HG03103 (cell line): ENCODE measurements around the gene RNF187.

Source experiments
- ATAC-seq: cut with Tn5 transposase; IDR thresholded peaks from one replicate; pipeline ENCODE4 v1.9.1; 2021; ENCODE audit warnings: low read depth; ENCODE audit not compliant: unreplicated experiment

RNF187 gene

DNA sequence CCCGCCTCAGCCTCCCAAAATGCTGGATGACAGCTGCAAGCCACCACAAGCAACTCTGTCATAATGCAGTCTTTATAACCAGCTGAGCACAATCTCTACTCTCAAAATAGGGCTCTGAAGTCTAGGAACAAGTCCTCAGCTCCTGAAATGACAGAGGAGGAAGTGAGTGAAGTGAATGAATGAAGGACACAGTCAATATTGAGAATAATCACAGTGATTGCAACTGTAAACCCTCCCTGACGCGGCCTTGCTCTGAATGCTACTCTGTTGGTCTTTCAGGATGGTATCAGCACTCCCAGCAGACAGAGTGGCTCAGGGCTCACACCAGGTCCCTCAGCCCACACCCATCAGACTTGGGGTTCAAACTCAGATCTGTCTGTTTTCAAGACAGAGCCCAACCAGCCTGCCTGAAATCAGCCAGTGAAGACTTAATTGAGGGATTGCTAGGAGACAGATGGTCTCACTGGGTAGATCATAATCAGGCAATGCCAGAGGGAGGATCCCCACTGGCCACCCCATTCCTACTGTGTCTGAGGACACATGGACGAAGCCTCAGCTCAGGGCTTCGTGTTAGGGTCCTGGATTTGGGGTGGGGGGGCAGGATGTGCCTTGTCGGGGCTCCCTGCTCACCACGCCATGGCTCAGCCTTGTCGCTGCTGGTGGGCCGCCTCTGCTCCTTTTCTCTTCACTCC is 20.9 kb downstream of the RNF187 start:
- ATAC-seq = no peak

DNA sequence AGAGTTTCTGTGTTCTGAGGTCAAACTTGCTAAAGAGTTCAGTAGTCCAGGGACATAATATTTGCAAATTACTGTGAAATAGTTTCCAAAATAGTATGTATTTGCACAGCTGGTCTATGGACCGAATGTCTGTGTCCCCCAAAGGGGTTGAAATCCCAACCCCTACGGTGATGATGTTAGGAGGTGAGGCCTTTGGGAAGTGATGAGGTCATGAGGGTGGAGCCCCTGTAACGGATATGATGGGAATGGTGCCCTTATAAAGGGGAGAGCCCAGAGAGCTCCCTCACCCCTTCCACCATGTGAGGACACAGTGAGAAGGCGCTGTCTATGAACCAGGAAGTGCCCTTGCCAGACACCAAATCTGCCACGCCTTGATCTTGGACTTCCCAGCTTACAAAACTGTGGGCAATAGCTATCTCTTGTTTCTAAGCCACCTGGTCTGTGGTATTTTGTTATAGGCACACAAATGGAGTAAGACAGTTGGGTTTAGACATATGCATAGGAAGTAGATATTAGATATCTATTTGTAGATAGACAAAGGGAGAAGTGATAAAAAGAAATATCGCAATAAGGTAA is 21.7 kb downstream of the RNF187 start:
- ATAC-seq = no peak

DNA sequence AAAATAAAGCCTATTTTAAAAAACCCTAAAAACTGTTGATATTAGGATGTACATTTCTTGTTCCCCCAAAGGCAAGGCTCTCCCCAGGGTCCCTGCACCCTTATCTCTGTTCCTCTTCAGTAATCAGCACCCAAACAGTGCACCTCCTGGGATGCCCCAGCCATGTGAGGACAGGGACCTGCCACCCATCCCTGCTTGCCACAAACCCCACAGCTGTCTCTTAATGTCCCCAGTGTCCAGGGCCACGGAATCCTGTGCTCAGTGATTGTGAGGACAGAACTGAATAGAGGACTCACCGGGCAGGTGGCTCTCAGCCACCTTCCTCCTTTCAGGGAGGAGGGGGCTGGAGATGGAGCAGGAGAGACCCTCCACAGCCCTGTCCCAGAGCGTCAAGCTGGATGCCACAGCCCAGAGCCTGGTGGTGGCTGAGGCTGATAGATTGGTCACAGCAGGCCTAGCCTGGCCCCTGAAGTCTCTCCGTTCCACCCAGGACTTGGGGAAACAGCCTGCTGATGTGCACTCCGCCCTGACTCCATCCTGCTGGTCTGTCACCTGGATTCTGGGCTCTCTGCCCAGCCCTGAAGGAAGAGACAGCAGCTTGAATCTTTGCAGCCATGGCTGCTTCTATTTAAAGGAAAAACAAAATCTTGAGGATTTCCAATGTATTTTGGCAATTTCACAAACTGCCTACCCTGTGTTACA is 23.1 kb downstream of the RNF187 start:
- no peak for ATAC-seq

DNA sequence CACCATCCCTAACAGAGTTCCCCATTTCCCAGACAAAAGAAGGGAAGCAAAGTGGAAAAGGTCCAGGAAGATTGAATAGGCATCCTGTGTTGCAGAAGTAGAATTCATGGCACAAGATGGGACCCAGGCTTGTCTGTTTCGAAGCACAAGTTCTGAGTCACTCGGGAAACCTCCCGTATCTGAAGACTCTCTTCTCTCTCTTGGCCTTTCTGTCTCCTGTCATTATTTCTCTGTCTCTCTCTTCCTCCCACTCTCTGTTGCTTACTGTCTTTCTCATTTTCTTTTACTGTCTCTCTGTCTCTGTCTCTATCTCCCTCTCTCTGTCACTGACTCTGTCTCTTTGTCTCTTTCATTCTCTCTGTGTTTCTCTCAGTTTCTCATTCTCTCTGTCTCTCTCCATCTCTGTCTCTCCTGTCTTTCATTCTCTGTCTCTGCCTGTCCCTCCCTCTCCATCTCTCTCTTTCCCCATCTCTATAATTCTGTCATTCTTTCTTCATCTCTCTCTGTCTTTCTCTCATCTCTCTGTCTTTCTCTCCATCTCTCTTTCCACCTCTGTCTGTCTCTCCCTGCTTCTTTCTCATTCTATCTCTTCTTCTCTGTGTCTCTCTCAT is 23.7 kb downstream of the RNF187 start:
- no peak for ATAC-seq

DNA sequence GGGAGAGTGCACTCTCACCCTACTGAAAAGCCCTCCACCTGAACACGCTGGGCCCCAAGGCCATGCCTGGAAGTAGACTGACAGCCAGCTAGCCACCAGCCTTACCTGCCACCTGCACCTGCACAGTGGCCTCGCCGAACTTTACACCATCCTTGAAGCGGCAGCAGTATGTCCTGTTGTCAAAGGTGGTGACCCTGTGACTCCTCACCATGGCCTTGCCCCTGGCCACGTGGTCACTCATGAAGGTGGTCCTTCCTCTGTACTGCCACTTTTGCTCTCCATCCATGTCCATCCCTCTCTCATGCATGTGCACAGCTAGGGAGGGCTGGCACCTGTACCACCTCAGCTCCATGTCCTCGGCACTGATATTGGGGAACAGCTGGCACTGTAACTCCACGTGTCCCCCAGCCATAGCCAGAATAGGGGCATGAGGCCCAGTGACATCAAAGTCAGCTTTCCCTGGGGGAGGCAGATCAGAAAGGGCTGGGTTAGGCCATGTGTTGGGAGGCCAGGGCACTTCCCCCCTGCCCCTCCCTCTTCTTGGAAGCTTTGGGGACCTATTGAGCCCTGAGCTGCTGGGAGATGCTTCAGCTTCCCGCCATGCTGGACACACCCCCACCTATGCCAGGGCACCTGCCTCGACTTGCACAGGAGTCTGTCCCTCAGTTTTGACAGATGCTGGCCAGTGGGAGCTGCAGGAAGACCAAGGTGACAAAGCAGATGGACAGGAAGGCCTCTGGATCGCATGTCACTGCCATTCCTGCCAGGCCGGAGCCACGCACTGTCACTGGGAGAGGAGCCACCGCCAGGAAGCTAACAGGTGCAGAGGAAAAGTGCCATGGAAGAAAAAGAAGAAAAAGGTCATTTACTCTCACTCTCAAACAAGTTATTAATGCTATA is 24.6 kb downstream of the RNF187 start:
- ATAC-seq = no peak

DNA sequence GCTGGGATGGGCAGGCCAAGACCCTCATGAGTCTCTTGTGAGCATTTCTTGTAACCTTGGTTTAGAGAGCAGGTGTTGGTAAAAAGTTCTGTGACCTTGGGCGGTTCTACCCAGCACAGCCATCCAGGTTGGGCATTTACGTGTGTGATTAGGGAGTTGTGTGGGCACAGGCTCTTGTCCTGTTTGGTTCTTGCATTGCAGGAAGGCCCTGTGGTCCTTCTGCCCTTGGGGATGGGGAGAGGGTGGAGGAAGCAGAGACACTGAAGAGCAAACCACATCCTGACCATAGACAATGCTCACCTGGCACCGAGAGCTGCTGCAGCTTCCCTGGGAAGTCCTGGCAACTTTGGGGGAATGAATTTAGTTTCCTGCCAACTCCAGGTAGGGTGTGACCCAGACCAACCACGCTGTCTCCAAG is 25.6 kb downstream of the RNF187 start:
- no peak for ATAC-seq

DNA sequence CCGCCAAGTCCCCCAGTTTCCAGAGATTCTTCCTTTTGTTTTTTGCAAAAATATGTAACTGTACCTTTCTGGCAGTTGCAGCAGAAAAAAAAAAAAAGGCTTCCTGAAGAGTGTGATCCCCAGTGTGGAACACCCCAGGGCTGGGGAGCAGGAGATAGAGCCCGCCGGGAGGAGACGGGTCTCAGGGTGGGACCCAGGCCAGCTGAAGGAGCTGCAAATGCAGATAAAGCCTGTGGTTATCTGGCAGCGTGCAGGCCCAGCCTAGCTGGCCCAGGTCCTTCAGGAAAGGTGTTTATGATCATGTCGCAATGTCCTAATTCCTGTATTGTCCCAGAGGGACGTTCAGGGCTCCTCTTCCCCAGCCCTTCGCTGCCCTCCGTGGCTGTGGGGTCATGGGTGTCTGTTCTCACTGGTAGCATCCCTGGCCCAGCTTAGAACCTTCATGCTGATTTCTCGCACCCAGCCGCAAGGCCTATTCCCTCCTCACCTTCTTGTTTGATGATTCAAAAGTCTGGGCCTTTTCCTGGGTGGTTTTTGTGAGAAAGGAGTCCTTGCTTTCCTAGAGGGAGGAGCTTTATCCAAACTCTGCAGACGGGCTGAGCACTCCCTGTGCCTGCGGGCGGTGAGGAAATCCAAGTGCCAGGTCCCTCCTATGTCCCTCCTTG is 26.2 kb downstream of the RNF187 start:
- no peak for ATAC-seq

DNA sequence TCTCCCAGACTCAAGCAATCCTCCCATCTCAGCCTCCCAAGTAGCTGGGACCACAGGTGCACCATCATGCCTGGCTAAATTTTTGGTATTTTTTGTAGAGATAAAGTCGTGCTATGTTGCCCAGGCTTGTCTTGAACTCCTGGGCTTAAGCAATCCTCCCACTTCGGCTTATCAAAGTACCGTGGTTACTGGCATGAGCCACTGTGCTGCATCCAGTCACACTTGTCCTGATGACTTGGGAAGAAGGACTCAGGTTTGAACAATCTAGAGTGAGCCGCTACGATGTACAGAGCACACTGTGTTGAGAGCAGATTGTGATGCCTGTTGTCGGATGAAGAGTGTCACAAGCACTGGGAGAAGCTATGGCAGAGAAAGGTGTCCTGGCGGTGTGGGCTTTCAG is 27.2 kb downstream of the RNF187 start:
- ATAC-seq = no peak

DNA sequence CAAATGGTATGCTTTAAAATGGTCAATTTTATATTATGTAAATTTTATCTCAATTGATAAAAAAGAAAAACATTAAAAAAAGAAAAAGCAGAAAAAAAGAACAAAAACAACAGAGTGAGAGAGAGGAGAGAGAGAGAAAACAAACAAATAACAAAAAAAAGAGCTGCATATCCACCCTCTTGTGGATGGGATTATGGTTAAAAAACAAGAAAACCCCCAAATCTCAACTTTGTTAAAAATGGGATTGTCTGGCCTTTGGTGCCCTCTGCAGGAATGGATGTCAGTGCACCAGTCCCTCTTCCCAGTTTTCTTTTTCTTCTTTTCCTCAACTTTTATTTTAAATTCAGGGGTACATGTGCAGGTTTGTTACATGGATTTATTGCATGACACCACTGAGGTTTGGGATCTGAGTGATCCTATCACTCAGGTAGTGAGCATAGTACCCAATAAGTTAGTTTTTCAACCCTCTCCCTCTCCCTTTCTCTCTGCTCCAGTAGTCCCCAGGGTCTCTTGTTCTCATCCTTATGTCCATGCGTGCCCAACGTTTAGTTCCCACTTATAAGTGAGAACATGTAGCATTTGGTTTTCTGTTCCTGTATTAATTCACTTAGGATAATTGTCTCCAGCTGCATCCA is 28.1 kb downstream of the RNF187 start:
- no peak for ATAC-seq

DNA sequence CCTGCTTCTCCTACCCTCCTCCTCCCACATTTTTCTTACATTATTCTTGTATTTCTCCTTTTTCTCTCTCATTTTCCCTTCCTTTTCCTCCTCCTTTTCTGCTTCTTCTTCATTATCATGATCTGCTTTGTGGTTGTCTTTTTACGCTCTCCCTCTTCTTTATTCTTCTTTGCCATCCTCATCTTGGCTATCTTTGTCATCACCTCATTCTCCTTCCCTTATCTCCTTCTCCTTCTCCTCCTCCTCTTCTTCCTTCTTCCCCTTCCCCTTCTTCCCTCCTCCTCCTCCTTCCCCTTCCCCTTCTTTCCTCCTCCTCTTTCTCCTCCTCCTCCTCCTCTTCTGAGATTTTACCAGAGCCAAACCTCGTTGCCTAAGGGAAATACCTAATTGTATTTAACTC is 30.5 kb downstream of the RNF187 start:
- no peak for ATAC-seq

DNA sequence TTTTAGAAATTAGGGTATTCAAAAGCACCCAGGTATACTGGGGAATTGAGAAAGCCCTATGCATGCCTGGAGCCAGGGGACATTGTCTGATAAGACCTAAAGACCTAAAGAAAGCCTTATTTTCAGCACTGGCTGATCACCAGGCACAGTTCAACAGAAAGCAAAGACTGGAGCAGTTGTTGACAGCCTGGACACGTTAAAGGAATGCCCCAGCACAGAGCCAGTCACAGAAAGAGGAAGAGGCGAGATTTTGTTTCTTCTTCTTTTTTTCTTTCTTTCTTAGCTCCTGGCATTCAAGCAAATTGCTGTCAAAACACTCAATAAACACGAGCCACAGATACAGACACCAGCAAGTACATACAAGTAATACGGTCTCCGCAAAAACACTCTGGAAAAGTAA is 40.4 kb downstream of the RNF187 start:
- ATAC-seq = no peak

DNA sequence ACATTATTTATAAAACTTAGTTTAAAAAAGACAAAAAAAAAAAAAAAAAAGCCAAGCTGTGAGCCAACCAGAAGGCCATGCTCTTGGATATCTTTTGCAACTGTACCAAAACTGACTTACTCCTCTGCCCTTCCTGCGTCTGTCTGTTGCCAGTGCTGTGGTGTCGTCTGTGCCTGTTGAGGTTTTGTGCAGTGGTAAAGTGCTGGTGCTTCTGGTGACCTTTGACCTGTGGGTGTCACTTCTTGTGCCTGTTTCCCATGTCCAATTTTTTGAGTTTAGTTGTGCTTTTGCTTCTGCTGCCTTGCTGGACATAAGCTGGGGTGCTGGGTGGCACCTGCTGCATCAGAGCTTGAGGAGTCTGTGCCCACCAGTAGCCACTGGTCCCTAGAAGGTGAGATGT is 41.4 kb downstream of the RNF187 start:
- no peak for ATAC-seq

DNA sequence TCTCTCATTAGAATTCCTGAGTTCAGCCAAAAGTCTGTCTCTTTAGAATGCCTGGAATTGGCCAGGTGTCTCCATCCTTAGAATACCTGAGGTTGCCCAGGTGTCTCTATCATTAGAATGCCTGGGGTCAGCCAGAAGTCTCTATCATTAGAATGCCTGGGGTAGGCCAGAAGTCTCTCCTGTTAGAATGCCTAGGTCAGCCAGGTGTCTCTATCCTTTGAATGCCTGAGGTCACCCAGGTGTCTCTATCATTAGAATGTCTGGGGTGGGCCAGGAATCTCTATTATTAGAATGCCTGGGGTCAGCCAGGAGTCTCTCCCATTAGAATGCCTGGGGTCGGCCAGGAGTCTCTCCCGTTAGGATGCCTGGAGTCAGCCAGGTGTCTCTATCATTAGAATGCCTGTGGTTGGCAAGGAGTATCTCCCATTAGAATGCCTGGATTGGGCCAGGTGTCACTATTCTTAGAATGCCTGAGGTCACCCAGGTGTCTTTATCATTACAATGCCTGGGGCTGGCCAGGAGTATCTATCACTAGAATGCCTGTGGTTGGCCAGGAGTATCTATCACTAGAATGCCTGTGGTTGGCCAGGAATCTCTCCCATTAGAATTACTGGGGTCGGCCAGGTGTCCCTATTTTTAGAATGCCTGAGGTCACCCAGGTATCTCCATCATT is 43.0 kb downstream of the RNF187 start:
- no peak for ATAC-seq

DNA sequence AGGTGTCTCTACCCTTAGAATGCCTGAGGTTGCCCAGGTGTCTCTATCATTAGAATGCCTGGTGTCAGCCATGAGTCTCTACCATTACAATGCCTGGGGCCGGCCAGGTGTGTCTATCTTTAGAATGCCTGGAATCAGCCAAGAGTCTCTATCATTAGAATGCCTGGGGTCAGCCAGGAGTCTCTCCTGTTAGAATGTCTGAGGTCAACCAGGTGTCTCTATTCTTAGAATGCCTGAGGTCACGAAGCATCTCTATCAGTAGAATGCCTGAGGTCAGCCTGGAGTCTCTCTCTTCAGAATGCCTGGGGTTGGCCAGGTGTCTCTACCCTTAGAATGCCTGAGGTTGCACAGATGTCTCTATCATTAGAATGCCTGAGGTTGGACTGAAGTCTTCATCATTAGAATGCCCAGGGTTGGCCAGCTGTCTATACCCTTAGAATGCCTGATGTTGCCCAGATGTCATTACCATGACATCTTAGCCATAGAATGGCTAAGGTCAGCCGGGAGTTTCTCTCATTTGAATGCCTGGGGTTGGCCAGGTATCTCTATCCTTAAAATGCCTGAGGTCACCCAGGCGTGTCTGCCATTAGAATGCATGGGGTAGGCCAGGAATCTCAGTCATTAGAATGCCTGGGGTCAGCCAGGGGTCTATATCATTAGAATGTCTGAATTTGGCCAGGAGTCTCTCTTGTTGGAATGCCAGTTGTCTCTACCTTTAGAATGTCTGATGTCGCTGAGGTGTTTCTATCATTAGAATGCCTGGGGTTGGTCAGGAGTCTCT is 44.0 kb downstream of the RNF187 start:
- no peak for ATAC-seq

DNA sequence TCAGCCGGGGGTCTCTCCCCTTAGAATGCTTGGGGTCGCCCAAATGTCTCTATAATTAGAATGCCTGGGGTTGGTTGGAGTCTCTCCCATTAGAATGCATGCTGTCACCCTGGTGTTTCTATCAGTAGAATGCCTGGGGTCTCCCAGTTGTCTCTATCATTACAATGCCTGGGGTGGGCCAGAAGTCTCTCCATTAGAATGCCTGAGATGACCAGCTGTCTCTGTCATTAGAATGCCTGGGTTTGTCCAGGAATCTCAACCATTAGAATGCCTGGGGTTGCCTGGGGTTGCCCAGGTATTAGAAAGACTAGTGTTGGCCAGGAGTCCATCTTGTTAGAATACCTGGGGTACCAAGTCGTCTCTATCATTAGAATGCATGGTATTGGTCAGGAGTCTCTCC is 51.6 kb downstream of the RNF187 start:
- no peak for ATAC-seq

DNA sequence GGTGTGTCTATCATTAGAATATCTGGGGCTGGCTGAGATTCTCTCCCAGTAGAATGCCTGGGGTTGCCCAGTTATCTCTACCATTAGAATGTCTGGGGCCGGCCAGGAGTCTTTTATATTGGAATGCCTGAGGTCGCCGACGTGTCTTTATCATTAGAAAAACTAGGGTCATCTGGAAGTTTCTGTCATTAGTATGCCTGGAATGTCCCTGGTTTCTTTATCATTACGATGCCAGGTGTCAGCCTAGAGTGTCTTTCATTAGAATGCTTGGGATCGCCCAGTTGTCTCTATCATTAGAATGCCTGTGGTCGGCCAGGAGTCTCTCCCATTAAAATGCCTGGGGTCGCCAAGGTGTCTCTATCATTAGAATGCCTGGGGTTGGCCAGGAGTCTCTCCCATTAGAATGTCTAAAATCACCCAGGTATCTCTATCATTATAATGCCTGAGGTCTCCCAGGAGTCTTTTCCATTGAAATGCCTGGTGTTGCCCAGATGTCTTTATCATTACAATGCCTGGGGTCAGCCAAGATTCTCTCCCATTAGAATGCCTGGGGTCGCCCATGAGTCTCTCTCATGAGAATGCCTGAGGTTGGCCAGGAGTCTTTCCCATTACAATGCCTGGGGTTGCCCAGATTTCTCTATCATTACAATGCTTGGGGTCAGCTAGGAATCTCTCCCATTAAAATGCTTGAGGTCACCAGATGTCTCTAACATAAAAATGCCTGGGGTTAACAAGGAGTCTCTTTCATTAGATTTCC is 53.2 kb downstream of the RNF187 start:
- ATAC-seq = no peak

DNA sequence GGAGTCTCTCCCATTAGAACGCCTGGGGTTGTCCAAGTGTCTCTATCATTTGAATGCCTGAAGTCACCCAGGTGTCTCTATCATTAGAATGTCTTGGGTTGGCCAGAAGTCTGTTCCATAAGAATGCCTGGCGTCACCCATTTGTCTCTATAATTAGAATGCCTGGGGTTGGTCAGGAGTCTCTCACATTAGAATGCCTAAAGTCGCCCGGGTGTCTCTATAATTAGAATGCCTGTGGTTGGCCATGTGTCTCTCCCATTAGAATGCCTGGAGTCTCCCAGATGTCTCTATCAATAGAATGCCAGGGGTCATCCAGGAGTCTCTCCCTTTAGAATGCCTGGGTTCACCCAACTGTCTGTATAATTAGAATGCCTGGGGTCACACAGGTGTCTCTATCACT is 54.5 kb downstream of the RNF187 start:
- ATAC-seq = no peak

DNA sequence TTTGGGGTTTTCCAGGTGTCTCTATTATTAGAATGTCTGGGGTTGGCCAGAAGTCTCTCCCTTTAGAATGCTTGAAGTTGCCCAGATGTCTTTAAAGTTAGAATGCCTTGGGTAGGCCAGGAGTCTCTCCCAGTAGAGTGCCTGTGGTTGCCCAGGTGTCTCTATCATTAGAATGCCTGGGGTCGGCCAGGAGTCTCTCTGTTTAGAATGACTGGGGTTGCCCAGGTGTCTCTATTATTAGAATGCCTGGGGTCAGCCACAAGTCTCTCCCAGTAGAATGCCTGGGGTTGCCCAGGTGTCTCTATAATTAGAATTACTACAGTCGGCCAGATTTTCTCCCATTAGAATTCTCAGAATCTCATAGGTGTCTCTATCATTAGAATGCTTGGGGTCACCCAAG is 55.2 kb downstream of the RNF187 start:
- no peak for ATAC-seq
